ENCODE measurements around the gene JADE2. TPM values are rescaled to one million over a fixed set of nuclear protein-coding genes. Genes with fewer than 3 reads are reported as not detected.
A peak's percentile ranks its signal among the peaks of the same experiment; 100 is the strongest.

Gene JADE2
- total RNA-seq, 1 donor from 2014 or later: 81.3 TPM

GRCh38 chr5:134529460-134529859 is 4.0 kb downstream of the JADE2 start:
- H3K4me1 Mint-ChIP-seq: peaks cover 29% of the 10 kb centered on the region

DNA sequence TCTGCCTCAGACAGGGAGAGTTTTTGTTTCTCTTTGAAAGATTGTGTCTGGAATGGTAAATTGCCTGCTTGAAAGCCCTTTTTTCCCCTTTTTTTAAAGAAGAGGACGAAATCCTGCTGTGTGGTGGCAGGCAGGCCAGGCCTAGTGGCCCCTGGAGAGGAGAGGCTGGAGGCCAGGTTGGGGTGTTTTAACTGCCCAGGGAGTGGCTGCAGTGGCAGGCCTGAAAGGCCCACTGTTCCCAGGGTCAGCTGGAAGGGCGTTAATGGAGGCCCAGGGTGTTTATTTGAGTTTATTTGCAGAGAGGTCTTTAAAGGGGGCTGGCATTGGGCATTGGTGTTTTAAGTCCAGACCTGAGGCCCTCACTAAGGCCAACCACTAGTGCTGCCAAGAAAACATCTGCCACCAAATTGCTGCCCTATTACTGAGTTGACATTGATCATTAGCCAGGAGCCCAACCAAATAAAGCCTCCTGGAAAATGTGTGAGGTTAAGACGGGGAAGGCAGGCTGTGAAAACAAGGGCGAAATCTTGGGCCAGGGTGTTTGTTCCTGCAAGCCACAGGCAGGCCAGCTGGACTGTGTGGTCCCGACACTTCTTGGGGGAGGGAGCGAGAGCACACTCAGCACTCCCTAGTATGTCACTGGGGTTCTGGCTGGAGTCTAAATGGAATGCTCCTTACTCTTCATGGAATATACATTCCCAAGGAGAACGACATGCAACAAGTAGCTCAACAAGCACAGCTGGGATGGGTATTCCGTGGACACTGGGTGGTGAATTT is 5.0 kb downstream of the JADE2 start:
- H3K36me3 Mint-ChIP-seq (ENCODE audit: low read depth): peaks cover 6% of the 10 kb centered on the region
- intact Hi-C loops (cut with micrococcal nuclease): no loop called here
- no peak for DNase-seq
- no peak overlapping the region for H3K4me3 Mint-ChIP-seq
- H3K4me1 Mint-ChIP-seq: peaks cover 36% of the 10 kb centered on the region
- no peaks in the 10 kb centered on the region for H3K9me3 Mint-ChIP-seq
- no peak overlapping the region for H3K27ac Mint-ChIP-seq
- no peaks in the 10 kb centered on the region for H3K27me3 Mint-ChIP-seq

More at GRCh38 chr5:134529460-134529859, 4.0 kb downstream of the JADE2 start:
- no peak for DNase-seq
- intact Hi-C loops (cut with micrococcal nuclease): loop anchor here (5.0 to 10.0 kb wide), 2 partner anchors 118 to 525 kb away; partner anchors contain the start of genes SEC24A and VDAC1
- H3K27ac Mint-ChIP-seq: peak overlapping the region; percentile 51
- H3K9me3 Mint-ChIP-seq: no peaks in the 10 kb centered on the region
- no peaks in the 10 kb centered on the region for H3K27me3 Mint-ChIP-seq
- H3K36me3 Mint-ChIP-seq (ENCODE audit: low read depth): peaks cover 6% of the 10 kb centered on the region
- H3K4me3 Mint-ChIP-seq: no peak overlapping the region

- peaks cover 56% of the 10 kb centered on the region for H3K4me1 Mint-ChIP-seq
- H3K36me3 Mint-ChIP-seq (ENCODE audit: low read depth): peaks cover 26% of the 10 kb centered on the region
- no peak overlapping the region for H3K4me3 Mint-ChIP-seq
- DNase-seq: no peak
- H3K27me3 Mint-ChIP-seq: no peaks in the 10 kb centered on the region
- intact Hi-C loops (cut with micrococcal nuclease): no loop called here
- H3K27ac Mint-ChIP-seq: no peak overlapping the region
- no peaks in the 10 kb centered on the region for H3K9me3 Mint-ChIP-seq
These were observed 7.8 kb downstream of the JADE2 start for GRCh38 chr5:134533115-134533815.

DNA sequence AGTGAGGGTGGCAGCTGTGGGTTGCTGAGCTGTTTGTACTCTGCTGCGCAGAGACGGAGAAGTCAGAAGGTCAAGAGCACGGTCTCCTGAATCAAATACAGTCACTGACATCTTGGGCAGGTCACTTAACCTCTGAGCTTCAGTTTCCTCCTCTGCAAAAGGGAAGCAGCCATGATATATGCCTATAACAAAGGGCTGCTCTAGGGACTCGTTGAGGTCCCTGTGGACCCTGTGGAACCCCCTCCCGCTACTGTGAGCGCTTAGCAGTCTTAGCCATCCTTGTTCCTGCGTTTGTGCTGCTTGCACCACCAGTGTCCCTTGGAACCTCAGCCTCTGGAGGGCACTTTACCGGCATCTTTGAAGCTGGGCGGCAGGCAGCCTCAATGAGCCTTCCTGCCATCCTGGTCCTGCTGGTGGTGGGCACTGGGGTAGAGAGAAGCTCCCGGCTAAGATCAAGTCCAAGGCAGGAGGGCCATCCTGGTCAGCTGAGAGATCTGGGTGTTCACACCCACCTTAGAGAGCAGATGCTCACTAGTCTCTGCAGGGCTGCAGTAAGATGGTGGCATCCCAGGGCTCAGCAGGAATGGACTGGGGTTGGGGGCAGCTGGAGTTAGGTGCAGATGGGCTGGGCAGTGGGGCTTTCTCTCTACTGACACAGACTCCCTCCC is 8.7 kb downstream of the JADE2 start:
- H3K4me1 Mint-ChIP-seq: peaks cover 54% of the 10 kb centered on the region

GRCh38 chr5:134534726-134535110 is 9.2 kb downstream of the JADE2 start:
- DNase-seq: no peak
- H3K4me3 Mint-ChIP-seq: no peak overlapping the region
- H3K9me3 Mint-ChIP-seq: no peaks in the 10 kb centered on the region
- H3K4me1 Mint-ChIP-seq: peaks cover 54% of the 10 kb centered on the region
- H3K27me3 Mint-ChIP-seq: no peaks in the 10 kb centered on the region
- peaks cover 33% of the 10 kb centered on the region for H3K36me3 Mint-ChIP-seq (ENCODE audit: low read depth)
- no peak overlapping the region for H3K27ac Mint-ChIP-seq
- intact Hi-C loops (cut with micrococcal nuclease): no loop called here

More for the DNA sequence above, 8.7 kb downstream of the JADE2 start:
- Mint-ChIP-seq H3K27me3 (no peaks in the 10 kb centered on the region), H3K36me3 (ENCODE audit: low read depth) (peaks cover 28% of the 10 kb centered on the region), H3K9me3 (no peaks in the 10 kb centered on the region), H3K27ac (no peak overlapping the region), H3K4me3 (no peak overlapping the region)
- intact Hi-C loops (cut with micrococcal nuclease): no loop called here
- no peak for DNase-seq

DNA sequence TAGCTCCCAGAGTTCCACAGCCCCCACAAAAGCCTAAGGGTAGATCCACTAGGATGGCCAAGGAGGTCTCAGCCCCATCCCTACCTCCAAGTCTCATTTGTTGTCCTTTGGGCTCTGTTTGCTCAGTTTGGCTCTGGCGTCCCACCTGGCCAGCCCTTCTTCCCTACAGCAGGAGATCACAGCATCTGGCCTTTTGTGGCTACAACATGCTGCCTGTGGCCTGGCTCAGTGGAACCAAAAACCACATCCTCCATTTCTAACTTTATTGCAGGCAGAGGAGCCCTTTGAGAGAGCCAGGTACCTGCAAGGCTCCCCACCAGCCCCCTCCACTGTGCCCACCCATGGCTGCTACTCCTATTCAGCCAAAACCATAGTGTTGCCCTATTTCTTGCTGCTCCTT is 11.4 kb downstream of the JADE2 start:
- H3K9me3 Mint-ChIP-seq: no peaks in the 10 kb centered on the region
- no peak overlapping the region for H3K4me3 Mint-ChIP-seq
- intact Hi-C loops (cut with micrococcal nuclease): no loop called here
- H3K27me3 Mint-ChIP-seq: no peaks in the 10 kb centered on the region
- peaks cover 55% of the 10 kb centered on the region for H3K4me1 Mint-ChIP-seq
- DNase-seq: peak; percentile 64
- peak overlapping the region; percentile 80 for H3K27ac Mint-ChIP-seq
- peaks cover 49% of the 10 kb centered on the region for H3K36me3 Mint-ChIP-seq (ENCODE audit: low read depth)

GRCh38 chr5:134537297-134537696 is 11.8 kb downstream of the JADE2 start:
- intact Hi-C loops (cut with micrococcal nuclease): no loop called here
- H3K36me3 Mint-ChIP-seq (ENCODE audit: low read depth): peaks cover 49% of the 10 kb centered on the region
- H3K27ac Mint-ChIP-seq: peak overlapping the region; percentile 80
- DNase-seq: no peak
- H3K4me3 Mint-ChIP-seq: no peak overlapping the region
- H3K4me1 Mint-ChIP-seq: peaks cover 51% of the 10 kb centered on the region
- H3K27me3 Mint-ChIP-seq: no peaks in the 10 kb centered on the region
- H3K9me3 Mint-ChIP-seq: no peaks in the 10 kb centered on the region

- H3K27ac Mint-ChIP-seq: no peak overlapping the region
- DNase-seq: no peak
- H3K4me3 Mint-ChIP-seq: no peak overlapping the region
- peaks cover 46% of the 10 kb centered on the region for H3K4me1 Mint-ChIP-seq
- H3K27me3 Mint-ChIP-seq: no peaks in the 10 kb centered on the region
- H3K9me3 Mint-ChIP-seq: no peaks in the 10 kb centered on the region
- intact Hi-C loops (cut with micrococcal nuclease): no loop called here
- H3K36me3 Mint-ChIP-seq (ENCODE audit: low read depth): peaks cover 48% of the 10 kb centered on the region
These were observed 12.8 kb downstream of the JADE2 start for GRCh38 chr5:134538296-134538695.

GRCh38 chr5:134539732-134540131 is 14.3 kb downstream of the JADE2 start:
- Mint-ChIP-seq H3K9me3 (no peaks in the 10 kb centered on the region), H3K27ac (no peak overlapping the region), H3K27me3 (no peaks in the 10 kb centered on the region), H3K4me3 (no peak overlapping the region), H3K4me1 (peaks cover 53% of the 10 kb centered on the region), H3K36me3 (ENCODE audit: low read depth) (peaks cover 57% of the 10 kb centered on the region)
- DNase-seq: no peak
- intact Hi-C loops (cut with micrococcal nuclease): loop anchor here (5.0 kb wide), 1 partner anchor 167 kb away; the partner anchor contains the start of gene UBE2B

- DNase-seq: no peak
- H3K27ac Mint-ChIP-seq: peak overlapping the region; percentile 60
- H3K36me3 Mint-ChIP-seq (ENCODE audit: low read depth): peaks cover 60% of the 10 kb centered on the region
- H3K4me3 Mint-ChIP-seq: no peak overlapping the region
- H3K9me3 Mint-ChIP-seq: no peaks in the 10 kb centered on the region
- no peaks in the 10 kb centered on the region for H3K27me3 Mint-ChIP-seq
- intact Hi-C loops (cut with micrococcal nuclease): loop anchor here (5.0 kb wide), 1 partner anchor 169 kb away; the partner anchor contains the start of gene UBE2B
- peaks cover 53% of the 10 kb centered on the region for H3K4me1 Mint-ChIP-seq
These were observed 15.6 kb downstream of the JADE2 start for GRCh38 chr5:134540747-134541733.

DNA sequence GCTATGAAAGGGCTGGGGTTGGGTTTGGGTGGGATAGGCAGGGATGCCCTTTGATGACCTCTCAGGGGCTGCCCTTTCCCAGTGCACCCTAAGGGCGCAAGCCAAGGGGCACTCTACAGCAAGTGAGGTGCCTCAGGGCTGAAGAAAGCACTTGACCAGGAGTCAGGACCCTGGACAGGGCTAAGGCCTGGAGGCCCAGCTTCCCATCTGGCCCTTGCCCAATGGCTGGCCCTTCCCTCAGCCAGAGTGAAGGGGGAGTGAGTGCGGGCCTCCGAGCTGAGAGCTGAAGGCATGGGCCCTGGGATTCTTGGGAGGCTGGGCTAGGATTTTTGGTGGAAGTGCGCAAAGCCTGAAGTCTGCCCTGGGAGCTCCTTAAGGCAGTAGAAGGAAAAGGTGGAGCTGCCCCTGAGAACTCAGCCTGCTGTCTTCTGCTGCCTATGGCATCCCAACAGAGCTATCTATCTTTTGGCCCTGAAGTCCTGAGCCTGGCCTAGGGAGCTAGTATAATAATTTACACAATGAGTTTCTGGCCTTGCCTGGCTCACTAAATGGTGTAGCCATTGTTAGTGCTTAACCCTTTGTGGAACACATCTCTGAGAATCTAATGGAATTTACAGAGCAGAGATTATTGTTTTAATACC is 16.4 kb downstream of the JADE2 start:
- Mint-ChIP-seq H3K9me3 (no peaks in the 10 kb centered on the region), H3K27ac (no peak overlapping the region), H3K36me3 (ENCODE audit: low read depth) (peaks cover 54% of the 10 kb centered on the region), H3K4me3 (no peak overlapping the region), H3K4me1 (peaks cover 45% of the 10 kb centered on the region), H3K27me3 (no peaks in the 10 kb centered on the region)
- peak; percentile 65 for DNase-seq
- intact Hi-C loops (cut with micrococcal nuclease): loop anchor here (2.0 to 5.0 kb wide), 2 partner anchors 15 to 170 kb away; partner anchors contain the start of gene UBE2B

GRCh38 chr5:134543820-134544614 is 18.5 kb downstream of the JADE2 start:
- Mint-ChIP-seq H3K4me3 (peak overlapping the region; percentile 86), H3K27ac (peak overlapping the region; percentile 97), H3K4me1 (peaks cover 36% of the 10 kb centered on the region), H3K27me3 (no peaks in the 10 kb centered on the region), H3K36me3 (ENCODE audit: low read depth) (peaks cover 56% of the 10 kb centered on the region), H3K9me3 (no peaks in the 10 kb centered on the region)
- peak; percentile 81 for DNase-seq
- intact Hi-C loops (cut with micrococcal nuclease): loop anchor here (2.0 to 5.0 kb wide), 2 partner anchors 17 to 172 kb away; partner anchors contain the start of gene UBE2B

All from activated CD4-positive, alpha-beta T cell treated with anti-CD3 and anti-CD28 coated beads, Interleukin-2, amount 10 ng/mL, durations not matched to agents 24 days and 14 days (primary cell).